ENCODE results near the gene PPP6R2.

The PPP6R2 gene

DNA sequence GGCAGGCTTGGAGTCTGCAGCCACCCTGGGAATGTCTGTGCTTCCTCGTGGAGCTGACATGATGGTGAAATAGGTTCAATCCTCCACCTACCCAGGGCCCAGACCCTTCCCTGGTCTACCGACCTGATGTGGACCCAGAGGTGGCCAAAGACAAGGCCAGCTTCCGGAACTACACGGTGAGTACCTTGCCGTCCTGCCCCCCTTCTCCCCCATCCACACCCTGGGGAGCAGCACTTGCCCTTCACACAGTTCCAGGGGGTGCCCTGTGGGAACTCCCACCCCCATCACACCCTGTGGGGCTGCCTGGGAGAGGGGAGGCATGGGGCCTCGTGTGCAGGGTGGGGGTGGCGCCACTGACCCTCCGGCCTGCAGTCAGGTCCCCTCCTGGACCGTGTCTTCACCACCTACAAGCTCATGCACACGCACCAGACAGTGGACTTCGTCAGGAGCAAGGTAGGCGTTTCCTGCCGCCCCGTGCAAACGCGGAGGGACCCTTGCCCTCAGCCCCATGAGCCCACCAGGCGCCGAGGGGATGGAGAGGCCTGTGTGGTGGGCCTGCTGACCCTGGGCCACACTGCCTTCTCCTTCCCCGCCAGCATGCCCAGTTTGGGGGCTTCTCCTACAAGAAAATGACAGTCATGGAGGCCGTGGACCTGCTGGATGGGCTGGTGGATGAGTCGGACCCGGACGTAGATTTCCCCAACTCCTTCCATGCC, 144.3 kb downstream of the PPP6R2 start:
- no peak for DNase-seq

DNA sequence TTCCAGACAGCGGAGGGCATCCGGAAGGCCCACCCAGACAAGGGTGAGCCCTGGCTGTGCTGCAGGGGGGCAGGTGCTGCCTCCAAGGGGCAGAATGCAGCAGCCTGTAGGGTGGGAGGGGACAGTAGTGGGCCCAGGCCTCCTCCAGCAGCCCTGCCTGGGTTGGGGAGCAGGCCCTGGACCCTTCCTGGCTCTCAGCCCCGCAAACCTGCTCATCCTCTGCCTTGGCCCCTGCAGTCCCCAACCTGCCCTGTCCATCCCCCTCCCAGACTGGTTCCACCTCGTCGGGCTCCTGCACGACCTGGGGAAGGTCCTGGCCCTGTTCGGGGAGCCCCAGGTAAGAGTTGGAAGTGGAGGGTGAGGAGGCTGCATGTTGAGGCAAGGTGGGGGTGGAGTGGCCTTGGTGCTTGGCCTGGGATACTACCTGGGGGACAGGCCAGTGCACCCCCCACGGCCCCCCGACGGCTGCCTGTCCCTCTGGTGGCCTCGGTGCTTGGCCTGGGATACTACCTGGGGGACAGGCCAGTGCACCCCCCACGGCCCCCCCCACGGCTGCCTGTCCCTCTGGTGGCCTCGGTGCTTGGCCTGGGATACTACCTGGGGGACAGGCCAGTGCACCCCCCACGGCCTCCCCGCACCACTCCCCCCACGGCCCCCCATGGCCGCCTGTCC, 145.0 kb downstream of the PPP6R2 start:
- no peak for DNase-seq

- no peak for DNase-seq
These were observed 145.8 kb downstream of the PPP6R2 start for GRCh38 chr22:50488886-50489285.

GRCh38 chr22:50489363-50490243, 146.5 kb downstream of the PPP6R2 start:
- DNase-seq = no peak

GRCh38 chr22:50490531-50491308, 147.6 kb downstream of the PPP6R2 start:
- DNase-seq = no peak

All from NCI-H1105 treated with DMSO at 0.1 percent for 48 hours (cell line).